ENCODE data around the gene NDUFS2.

NDUFS2 gene

DNA sequence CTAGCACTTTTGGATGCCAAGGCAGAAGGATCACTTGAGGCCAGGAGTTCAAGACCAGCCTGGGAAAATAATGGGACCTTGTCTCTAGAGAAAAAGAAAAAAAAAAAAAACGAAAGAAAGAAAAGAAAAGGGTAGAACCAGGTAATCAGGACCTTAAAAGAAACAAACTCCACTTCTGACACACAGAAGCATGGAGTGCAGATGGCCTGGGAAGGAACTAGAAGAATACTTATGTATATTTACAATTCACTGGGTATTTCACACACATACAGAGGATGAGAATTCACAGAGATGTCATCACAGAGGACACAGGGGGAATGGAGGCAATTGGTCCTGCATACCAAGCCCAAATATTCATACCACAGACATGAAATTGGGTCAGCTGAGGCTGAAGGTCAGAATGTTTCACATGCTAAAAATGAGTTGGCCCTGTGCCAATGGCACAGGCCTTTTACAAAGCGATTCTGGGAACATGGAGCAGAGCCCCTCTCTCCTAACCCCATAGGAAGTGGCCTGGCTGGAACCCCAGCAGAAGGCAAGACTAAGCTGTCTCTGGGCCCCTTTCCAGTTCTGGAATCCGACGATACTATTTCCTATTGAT, 29.3 kb upstream of the NDUFS2 start:
- DNase-seq, result no peak

GRCh38 chr1:161173711-161174110, 28.5 kb upstream of the NDUFS2 start:
- no peak for DNase-seq

- no peak for DNase-seq
Observed at GRCh38 chr1:161174911-161175310, 27.3 kb upstream of the NDUFS2 start.

DNA sequence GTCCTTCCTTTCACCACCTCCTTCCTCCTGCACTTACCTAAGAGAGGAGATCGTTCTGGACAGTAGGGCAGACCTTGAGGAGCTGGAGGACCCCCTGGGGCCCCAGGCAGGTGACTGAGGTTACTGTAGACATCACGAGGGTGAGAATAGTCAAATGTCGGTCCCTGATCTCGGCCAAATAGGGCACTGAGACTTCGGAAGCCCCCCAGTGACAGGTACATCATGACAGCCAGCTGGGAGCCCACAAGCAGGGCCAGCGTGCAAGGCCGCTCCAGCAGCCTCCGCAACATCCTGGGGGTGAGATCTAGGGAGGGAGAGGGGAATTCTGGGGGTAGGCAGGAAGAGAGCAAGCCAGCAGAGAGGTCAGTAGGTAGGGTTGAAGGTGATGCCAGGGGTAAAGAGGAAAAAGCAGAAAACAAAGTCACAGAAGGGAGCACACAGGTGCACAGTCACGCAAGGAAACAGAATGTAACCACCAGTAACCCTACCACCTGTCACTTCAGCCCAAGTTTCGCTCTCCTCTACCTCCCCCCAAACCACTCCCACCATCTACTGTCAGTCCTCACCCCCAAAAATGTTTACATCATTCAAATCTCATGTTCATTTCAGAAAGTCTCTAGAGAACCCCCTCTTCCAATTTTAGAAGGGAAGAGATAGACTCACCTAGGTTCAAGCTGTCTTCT, 26.3 kb upstream of the NDUFS2 start:
- DNase-seq, result no peak

DNA sequence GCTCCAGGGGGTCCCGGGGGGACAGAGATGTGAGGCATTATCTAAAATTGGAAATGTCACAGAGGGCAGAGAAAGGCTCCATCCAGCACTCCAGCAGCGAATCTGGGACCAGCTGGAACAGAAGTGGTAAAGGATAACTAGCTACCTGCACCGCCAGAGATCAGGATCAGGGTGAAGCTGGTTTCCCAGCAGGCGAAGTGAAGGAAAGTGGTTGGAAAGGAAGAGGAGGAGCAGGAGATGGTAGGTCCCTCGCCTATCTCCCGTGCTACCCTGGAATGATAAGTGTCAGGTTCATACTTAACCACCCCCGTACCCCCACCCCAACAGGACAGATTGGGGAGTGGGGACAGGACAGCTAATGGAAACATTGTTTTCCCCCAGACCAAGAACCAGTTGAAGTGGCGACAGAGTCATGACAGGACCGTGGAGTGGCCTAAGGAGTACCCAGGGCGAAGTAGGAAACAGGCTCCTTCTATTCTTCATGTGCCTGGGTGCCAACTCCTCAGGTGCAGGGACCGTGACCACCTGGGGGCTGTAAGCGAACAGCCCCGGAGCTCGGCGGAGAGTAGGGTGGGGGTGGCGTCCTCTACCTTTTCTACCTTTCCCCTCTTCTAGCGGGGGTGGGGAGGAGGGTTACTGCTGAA, 25.6 kb upstream of the NDUFS2 start:
- DNase-seq, result no peak

DNA sequence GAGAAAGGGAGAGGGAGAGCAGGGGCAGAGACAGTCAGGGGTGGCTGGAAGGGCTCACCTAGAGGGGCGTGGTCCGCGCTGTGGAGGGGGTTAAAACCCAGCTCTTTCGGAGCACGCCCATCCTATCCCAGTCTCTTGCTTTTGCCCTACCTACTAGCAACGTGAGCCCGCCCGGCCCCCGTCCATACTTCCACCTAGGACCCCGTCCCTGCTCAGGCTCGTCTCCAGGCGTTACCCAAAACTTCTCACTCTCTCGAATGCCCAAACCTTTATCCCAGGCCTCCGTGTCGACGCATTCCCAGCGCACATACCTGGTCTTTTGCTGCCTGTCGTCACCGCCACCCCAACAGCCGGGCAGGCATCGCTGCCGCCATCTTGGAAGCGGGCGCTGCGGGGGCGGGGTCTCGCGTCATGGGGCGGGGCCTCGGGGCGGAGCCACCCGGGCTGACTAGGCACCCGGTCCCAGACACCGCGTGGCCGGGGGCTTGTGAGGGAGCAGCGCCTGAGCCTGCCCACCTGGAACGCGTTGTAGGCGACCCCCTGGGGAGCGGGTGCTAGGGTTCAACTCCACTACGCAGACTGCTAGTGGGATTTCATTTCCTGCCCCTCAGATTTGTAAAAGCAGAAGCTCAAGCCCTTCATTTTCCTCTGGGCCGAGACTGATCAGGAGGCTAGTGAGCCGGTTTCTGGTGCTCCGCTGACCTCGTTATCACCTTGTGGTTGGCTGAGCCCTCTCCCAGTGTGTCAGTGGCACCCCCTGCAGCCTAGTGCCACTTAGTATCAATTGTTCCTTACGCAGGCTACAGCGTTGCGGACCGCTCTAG, 24.8 kb upstream of the NDUFS2 start, which contains the start of gene B4GALT3:
TSS of gene B4GALT3 (minus strand) at position 396 of the 824 bp plus-strand sequence. CDS start 1,447 bp downstream, outside the sequence.
- peak; percentile 92 for DNase-seq

DNA sequence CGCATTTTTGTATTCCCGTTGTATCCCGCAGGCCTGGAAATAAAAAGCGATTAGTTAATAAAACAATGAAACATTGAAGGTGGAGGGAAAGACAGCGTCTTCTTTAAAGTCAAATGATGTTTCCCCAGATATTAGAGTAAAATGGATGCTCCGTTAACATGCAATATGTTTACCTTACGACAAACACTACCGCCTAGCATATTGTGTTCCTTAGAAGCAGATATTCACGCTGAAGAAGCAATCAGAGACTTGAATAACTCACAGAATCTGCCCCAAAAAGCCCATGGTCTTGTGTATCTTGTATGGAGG, 24.3 kb upstream of the NDUFS2 start:
- no peak for DNase-seq

GRCh38 chr1:161179698-161180097, 22.5 kb upstream of the NDUFS2 start:
- no peak for DNase-seq

DNA sequence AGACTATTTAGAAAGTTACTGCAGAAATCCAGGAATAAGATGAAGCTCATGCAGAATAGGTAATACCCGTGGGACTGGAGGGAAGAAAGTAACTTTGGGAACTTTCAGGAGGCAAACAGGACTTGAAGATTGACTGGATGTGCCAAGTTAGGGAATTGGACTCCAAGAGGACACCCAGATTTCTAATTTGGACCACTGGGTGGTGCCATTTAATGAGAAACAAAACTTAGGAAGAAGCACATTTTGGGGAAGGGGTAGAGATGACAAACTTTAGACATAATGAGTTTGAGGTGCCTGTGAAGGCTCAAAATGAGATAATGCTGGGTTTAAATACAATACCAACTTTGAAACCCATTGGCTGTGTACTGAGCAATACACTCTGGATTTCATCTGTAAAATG, 21.5 kb upstream of the NDUFS2 start:
- peak; percentile 41 for DNase-seq

DNA sequence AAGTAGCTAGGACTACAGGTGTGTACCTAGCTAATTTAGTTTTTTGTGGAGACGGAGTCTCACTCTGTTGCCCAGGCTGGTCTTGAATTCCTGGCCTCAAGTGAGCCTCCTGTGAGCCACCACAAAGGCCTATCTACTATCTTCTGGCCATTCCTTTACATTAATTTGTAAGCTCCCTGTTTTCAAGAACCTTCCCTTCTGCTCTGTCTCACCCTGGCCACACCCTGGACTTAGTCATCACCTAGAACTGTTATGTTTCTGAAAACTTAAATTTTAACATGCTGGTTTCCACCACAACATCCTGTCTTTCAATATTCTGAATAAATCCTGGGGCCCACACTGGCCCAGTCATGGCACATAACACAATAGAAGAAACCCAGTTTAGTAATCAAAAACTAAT, 20.0 kb upstream of the NDUFS2 start:
- peak; percentile 78 for DNase-seq

DNA sequence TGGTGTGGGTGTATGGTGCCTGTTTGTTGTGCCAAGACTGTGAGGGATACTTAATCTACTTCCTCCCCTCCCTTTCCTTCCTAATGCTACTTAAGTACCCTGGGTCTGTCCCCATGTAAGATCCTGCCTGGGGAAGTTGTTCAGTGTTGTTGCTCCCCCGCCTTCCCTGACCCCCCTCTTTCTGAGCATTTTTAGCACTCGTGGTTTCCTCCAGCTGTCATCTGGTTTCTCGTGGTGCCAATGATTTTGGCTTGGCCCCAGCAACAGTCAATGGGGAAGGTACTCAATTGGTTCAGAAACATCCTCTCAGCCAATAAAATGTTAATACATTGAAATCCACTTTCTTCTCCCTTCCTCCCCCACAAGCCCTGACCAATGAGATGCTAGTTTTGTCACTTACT, 16.9 kb upstream of the NDUFS2 start:
- DNase-seq, result peak; percentile 92

DNA sequence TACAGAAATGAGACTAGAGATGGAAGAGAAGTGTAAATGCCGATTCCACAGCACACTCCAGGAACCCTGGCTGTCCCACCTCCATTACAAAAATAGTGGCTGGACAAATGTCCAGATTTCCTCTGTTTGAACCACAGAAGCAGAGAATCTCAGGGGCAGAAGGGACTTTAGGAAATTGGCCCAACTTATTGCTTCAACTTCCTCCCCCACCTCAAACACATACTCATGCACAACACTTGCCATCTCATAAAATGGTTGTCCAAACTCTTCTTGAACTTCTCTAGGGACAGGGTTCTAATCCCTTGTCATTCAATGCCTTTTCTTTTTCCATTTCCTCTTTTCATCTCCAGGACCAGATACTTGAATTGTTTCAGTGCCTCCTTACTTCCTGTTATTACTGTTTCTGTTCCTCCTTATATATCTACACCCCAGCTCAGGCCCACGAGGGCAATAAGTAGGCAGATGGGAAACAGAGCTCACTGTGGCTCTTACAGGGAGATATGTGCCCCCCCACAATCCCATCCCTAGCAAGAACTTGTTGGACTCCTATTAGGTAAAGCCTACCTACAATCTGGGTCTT, 16.3 kb upstream of the NDUFS2 start:
- no peak for DNase-seq

DNA sequence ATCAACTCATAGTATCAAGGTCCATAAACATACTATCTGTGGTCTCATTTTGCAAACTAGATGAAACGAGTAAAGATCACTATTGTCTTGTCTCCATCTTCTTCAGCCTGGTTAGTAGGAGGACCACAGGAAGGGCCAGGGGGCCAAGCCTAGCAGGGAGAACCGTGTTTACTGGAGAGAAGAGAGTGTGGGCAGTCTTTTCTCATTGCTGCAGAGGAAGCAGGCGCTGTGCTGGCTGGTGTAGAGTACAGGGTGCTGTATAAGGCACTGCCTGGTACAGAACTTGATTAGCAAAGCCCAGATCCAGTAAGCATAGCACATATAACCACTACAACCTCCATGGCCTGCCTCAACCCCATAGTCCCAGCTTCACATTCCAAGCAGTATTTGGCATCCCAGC, 14.9 kb upstream of the NDUFS2 start:
- no peak for DNase-seq

DNA sequence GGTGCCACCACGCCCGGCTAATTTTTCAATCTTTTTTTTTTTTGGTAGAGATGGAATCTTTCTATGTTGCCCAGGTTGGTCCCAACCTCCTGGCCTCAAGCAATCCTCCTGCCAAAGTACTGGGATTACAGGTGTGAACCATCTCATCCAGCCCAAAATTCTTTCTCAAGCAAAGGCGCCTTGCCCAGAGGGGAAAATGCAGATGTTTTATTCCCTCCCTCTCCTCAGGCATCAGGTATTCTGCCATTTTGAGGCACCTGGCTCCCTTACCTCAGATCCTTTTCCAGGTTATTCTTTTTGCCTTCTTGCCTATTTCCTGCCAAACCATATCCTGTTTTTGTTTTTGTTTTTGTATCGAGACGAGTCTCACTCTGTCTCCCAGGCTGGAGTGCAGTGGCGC, 13.8 kb upstream of the NDUFS2 start:
- no peak for DNase-seq

DNA sequence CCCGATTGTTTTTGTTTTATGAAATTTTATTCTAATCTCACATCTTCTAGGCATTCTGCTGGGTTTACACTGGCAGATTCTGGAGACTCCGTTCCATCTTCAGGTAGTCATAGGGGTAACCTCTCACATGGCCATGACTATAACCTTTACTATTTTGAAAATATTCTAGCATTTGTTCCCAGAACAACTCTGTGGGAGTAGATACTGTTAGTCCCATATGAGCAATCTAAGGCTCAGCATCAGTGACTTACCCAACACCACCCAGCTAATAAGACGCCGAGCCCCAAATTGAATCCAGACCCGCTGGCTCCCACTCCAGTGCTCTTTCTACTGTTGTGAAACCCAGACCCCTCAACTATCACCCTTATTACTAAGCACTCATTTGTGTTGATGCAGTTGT, 13.1 kb upstream of the NDUFS2 start:
- DNase-seq, result no peak

GRCh38 chr1:161190962-161191521, 11.1 kb upstream of the NDUFS2 start:
- no peak for DNase-seq

DNA sequence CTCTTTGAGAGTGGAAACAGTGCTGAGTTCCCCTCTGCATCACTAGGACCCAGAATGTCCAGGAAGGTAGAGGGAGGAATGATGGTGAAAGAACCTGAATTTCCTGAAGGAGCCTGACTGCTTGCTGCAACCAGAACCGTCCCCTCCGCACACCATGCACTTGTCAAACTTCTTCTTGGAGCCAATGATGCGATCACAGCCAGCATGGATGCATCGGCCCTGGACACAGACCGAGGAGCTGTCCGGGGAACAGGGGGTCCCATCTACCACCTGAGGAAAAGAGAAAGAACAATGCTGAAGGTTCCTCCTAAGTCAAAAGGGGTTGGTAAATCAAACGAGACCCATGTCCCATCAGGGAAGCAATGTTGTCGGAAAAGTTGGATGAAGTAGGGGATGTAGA, 10.2 kb upstream of the NDUFS2 start:
- no peak for DNase-seq

DNA sequence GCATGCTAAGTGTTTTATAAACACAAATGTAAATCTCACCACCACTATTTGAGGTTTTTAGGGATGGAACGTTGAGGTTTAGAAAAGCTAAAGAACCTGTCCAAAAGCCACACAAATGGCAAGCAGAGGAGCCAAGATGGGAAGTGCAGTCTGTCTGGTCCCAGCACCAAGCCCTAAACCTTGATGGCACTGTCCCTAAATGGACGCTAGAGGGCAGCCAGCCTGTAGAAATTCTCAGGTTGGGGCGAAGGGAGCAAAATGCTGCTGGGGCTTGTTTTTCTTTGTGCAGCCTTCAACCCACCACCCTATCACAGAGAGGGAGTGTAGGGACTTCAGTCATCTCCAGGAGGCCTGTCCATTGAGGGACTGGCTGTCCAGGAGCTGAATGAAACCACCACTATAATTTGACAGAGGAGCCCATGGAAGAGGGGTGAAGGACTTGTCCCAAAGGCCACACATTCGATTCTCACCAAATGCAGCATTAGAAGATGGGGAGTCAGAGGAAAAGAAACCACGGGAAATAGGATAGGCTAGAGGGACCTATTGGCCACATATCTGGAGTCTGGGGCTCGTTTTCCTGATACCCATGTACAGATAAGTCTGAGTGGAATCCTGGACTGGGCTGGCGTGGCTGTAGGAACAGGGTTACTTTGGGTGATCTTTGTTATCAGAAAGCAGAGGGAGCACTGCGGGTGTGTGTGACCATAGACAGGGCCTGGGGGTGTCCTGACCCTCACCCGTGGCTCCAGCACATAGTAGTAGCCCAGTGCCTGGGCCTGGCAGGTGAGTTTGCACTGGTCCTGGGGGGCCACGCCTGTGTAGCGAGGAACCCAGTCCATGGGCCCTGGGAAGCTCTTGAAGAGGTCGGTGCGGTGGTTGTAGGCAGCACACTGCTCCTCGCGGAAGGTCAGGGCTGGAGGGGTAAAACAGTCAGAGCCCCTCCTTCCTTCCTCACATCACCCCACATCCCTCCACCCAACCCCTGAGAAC, 9.4 kb upstream of the NDUFS2 start:
- DNase-seq, result peak; percentile 84

GRCh38 chr1:161193561-161194235, 8.5 kb upstream of the NDUFS2 start:
- no peak for DNase-seq

DNA sequence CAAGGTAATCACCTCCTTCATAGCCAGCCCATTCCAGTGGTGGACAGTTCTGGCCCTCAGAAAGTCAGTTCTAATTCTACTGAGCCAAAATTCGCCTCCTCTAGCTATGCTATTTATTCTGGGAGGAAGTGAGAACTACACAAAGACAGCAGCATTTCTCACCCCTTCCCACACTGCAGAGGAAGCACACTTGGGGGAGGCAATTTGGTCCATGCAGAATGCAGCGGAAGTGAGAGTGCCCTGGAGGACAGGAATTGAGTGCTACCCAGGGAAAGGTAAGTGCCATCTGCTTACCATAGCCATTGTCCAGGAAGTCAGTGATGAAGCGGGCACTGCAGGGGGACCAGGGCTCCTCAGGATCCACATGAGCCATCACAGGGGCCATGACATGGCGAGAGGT, 7.0 kb upstream of the NDUFS2 start:
- DNase-seq, result no peak

DNA sequence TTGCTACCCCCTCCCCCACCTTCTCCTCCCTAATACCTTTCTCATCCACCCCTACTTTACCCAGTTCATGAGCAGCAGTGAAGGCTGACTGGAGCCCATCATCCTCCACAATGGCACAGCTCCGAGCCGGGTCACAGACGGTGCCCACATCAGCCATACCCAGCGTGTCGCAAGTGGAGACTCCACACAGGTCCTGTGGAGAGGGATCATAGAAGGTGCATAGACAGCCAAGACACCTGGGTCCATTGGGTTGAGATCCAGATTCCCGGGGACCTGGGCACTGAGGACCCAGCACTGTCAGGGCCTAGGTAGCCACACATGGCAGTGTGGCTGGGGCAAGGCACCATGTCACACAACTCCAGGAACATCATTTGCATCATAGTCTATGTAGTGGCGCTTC, 6.1 kb upstream of the NDUFS2 start:
- DNase-seq, result no peak
